ENCODE data around the gene PPP1R7.

Gene PPP1R7

DNA sequence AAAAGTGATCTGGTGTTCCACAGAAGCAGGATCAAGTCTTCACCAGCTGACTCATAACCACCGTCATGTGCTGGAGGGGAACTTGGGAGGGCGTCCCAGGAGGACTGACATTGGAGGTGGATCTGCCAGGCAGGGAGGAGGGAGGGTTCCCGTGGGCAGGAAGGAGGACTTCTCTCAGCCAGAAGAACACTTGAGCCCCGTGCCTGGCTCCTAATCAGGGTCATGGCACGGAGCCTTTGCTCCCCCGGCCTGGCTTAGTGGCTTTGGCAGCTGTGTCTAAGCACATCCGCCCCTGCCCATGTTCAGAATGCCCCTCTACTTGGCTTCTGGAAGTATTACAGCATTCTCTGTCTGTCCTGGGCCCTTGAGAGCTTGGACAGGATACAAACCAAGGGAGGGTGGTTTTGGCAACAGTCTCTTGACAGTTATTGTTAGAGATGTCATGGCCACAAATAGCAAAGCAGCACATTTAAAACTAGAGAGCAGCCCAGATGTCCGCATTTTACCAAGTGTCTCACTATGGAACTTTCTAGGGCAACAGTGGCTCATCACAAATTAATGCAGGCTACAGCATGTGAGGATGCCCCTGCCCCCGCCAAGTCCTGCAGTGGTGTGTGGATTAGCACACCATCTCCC, 11.5 kb downstream of the PPP1R7 start:
- DNase-seq (no peak), ATAC-seq (no peak)

DNA sequence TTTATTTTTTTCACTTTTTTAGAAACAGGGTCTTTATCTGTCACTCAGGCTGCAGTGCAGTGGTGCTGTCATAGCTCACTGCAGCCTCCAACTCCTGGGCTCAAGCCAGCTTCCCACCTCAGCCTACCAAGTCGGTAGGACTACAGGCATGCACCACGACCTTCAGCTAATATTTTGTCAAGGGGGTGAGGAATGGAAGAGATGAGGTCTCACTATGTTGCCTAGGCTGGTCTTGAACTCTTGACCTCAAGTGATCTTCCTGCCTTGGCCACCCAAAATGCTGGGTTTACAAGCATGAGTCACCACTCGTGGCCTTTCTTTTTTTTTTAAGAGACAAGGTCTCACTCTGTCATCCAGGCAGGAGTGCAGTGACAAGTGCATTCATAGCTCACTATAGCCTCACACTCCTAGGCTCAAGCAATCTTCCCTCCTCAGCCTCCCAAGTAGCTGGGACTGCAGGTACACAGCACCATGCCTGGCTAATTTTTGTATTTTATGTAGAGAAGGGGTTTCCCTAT, 13.4 kb downstream of the PPP1R7 start:
- ATAC-seq (peak; percentile 44), DNase-seq (no peak)

DNA sequence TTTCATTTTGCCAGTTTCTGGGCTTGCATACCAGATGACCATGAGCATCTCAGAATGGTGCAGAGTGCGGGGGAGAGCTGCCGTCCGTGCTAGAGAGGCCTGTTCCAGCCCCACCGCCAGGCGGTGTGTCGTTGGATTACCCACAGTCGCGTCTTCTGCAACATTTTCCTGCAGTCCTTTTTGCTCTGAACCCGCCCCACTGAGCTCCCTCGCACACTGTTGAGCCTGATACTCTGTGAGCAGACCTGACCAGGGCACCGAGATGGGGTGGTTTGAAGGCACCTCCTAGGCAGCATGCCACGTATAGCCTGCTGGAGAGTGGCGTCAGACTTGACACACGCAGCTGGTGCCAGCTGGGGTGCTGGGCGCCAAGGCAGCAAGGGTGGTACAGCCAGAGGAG, 18.1 kb downstream of the PPP1R7 start:
- DNase-seq: no peak
- no peak for ATAC-seq

DNA sequence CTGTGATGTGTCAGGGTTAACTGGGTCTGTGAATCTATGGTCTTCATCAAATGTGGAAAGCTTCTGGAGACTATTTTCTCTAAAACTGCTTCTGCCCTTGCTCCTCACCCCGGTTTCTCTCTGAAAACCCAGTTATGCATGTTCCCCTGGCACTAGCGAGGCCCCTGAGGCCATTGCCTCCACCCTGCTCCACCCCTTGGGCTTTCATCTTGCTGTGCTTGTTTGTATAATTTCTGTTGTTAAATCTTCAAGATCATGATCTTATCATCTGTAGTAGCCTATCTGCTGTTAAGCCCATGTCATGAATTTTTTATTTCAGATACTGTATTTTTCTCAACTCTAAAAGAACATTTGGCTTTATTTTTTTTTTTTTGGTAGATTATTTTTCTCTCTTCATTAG, 23.3 kb downstream of the PPP1R7 start:
- DNase-seq (no peak), ATAC-seq (no peak)

DNA sequence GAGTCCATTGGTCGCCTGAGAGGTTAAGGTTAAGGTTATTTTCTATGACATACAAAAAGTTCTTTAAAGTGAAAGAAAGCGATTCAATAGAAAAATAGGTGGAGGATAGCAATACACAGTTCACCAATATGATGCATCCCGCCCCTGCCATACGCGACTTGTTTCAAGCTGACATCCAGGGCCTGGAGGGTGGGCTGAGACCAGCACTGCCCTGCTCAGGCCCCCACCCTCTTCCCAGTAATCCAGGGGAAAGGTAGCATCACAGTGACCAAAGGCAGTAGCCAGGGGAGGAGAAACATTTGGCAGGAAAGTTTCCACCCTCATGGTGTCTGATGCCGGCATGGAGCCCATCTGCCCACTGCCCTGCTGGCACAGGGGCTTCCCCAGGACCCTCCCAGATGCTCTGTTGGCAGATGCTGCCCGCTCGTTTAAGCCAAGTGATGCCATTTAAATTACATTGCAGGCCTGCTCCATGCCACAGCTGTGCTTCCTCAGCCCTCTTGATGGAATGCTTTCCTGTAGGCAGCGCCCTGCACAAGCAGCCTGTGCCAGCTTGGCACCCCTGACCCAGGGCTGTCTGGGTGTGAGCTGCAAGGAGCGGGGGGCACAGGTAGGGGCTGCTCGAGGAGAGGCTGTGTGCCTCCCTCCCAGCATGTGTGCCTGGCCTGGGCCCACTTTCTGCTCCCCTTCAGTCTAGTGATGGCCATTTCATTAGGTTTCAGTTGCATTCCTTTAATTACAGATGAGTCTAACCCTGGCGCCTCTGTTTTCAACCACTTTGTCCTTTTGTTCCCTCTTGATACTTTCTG, 27.5 kb downstream of the PPP1R7 start:
- DNase-seq (no peak), ATAC-seq (no peak)

DNA sequence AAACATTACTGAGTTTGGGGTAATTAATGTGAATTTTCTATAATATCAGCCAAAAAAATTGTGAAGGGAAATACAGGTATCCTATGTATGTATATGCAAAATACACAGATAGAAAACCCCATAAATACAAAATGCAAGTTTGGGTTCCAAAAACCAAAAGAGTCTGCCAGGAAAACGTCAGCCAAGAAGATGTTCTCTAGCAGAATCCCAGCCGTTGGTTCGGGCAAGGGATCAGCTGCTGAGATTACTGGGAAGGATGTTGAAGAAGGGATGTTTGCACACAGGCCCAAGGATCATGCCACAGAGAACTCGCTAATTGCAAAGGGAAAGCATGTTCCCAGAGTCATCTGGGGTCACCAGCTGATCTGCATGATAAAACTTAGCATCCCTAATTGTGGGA, 28.7 kb downstream of the PPP1R7 start:
- no peak for ATAC-seq

DNA sequence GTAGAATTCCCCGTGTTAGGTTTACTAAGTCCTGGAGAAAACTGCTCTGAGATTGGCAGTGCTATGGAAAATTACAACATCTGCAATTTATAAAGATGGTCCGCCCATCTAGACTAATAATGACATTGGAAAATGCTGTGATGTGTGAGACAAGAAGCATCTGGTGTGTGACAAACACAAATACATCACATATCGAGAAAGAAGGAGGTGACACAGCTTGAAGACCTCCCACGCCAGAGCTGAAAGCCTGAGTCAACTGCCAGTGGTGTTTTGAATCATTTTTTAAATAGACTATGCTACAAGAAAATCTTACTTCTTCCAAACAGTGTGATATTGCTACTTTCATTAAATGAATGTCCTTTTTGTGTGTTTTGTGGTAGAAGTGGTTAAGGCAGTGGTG, 29.6 kb downstream of the PPP1R7 start:
- no peak for DNase-seq
- ATAC-seq: peak; percentile 28

More for the DNA sequence above, 28.7 kb downstream of the PPP1R7 start:
- no peak for DNase-seq

DNA sequence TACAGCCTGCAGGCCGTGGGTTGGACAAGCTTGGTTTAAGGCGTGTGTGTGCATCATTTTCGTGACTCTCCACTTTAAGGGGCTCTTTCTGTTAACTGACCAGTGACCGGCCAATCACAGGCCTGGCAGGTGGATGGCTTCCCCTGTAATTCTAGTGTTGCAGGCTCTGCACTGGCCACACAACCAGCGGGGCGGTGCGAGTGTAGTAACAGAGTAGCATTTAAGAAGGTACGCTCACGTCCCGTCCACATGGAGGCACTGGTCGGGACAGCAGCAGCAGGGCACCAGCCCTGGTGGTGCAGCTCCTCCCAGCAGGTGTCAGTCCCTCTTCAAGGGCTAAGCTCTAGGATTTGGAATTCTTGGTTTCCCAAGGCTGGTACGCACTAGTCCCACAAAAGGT, 30.2 kb downstream of the PPP1R7 start:
- ATAC-seq (no peak), DNase-seq (no peak)

DNA sequence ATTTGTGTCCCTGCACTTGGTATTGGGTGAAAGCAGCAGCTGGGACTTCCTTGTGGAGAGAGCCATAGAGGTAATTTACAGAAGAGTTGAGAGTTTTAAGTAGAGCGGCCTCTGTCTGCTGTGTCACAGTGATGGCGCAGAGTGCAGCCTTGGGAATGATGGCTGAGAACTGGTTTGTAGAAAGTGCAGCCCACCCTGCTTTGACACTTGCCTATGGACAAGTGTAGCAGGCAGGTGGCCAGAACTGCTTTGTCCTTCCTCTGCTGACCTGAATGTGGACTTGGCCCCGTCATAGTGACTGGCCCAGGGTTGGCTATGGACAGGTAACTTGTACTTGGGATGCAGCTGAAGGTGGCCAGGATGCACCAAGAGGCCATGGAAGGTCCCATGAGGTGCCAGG, 31.9 kb downstream of the PPP1R7 start:
- DNase-seq (no peak), ATAC-seq (no peak)

DNA sequence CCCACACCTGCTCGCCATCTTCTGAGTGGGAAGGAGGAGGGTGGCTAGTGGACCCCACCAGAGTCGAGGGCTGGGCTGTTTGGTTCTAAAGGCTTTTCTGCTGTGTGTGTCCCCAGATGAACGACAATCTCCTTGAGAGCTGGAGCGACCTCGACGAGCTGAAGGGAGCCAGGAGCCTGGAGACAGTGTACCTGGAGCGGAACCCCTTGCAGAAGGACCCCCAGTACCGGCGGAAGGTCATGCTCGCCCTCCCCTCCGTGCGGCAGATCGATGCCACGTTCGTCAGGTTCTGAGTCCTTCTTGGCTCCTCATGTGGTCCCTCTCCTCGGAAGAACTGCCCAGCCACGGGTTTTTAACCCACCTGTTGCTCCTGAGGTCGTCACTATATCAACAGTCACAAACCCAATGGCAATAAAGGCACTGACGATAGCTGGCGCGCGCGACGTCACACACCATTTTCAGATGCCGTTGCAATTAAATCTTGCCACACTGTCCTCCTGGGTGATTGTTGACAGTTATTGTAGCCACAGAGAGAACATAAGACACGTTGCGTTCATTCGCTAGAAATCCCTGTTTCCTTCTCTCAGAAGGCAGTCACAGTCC, 32.4 kb downstream of the PPP1R7 start:
- no peak for ATAC-seq
- DNase-seq: no peak

DNA sequence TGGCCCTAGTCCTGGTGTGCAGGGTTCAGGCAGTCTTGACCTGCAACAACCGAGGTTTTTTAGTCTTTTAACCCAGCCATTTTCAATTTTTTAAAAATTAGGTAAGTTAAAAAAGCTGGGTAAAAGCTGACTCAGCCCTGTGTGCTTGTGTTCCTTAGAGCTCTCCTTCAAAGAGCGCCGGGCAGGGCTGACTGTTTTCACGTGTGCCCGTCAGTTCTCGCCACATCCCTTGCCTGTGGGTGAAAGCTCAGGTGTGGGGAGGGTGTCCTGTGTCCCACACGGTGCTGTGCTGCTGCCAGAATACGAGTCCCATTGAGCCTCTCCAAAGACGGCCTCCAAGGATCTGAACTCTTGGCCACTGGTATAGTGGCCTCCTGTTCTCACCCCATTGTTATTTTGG, 33.0 kb downstream of the PPP1R7 start:
- no peak for DNase-seq
- ATAC-seq: no peak

DNA sequence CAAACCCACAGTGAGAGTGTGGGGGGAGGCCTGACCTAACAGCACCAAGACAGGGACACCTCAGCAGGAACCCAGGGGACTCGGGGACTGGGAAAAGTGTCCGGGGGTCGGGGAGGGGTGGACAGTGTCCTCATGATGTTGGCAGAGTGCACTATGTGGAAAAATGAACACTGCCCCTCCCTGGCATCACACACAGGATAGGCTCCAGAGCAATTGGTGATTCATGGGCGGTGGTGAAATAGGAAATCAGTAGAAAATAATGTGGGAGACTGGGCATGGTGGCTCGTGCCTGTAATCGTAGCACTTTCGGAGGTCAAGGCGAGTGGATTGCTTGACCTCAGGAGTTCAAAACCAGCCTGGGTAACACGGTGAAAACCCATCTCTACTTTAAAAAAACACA, 34.6 kb downstream of the PPP1R7 start:
- ATAC-seq: no peak
- DNase-seq: no peak

DNA sequence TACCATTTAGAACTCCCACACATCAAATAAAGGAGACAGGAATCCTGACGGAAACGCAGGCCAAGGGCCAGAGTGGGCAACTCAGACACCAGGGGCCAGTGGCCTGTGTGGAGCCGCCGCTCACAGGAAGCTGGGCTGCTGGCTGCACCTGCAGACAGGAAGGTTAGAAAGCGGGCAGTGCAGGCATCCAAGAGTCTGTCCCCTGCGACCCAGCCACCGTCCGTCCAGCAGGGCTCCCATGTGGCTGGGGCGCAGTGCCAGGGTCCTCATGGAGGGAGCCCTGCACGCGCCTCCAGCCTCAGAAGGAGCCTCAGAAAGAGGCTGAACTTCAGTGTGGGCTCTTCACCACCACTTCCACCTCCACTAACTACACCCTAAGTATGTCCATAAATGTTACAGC, 35.7 kb downstream of the PPP1R7 start:
- no peak for ATAC-seq
- no peak for DNase-seq

DNA sequence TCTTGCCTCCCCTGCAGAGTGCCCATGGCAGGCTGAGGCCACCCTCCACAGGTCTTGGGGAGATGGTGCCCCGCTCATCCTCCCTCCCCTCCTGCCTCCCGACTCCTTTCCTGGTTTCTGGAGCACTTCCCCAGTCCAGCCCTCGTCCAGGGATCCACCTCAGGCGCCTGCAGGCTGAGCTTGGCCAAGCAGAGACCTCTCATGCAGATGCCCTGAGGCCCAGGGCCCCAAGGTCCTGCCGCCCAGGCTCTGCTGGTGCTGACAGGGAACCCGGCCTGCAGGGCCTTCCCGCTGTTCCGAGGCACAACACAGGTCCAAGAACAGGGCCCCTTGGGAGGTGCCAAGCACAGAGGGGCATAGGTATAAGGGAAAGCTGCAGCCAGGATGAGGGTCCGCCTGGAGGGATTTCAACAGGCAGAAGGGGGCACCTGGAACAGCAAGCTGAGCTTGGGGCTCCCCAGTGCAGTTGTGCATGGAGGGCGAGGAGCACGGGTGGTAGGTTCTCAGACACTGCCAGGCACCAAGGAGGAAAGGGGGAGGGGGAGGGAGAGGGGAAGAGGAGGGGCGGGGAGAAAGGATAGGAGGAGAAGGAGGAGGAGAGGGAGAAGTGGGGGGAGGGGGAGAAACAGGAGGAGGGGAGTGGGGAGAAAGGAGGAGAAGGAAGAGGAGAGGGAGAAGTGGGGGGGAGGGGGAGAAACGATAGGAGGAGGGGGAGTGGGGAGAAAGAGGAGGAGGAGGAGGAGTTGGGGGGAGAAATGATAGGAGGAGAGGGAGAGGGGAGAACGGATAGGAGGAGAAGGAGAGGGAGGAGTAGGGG, 37.0 kb downstream of the PPP1R7 start:
- DNase-seq: no peak
- ATAC-seq: no peak

DNA sequence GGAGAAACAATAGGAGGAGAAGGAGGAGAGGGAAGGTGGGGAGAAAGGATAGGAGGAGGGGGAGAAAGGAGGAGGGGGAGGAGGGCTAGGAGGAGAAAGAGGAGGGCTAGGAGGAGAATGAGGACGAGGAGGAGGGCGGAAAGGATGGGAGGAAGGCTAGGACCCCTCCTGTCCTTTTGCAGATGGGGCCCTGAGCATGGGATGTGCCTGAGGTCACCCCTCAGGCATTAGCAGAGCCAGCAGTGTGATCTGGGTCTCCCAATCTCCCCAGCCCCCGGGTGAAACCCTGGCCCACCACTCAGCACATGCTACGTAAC, 37.6 kb downstream of the PPP1R7 start:
- DNase-seq: no peak

DNA sequence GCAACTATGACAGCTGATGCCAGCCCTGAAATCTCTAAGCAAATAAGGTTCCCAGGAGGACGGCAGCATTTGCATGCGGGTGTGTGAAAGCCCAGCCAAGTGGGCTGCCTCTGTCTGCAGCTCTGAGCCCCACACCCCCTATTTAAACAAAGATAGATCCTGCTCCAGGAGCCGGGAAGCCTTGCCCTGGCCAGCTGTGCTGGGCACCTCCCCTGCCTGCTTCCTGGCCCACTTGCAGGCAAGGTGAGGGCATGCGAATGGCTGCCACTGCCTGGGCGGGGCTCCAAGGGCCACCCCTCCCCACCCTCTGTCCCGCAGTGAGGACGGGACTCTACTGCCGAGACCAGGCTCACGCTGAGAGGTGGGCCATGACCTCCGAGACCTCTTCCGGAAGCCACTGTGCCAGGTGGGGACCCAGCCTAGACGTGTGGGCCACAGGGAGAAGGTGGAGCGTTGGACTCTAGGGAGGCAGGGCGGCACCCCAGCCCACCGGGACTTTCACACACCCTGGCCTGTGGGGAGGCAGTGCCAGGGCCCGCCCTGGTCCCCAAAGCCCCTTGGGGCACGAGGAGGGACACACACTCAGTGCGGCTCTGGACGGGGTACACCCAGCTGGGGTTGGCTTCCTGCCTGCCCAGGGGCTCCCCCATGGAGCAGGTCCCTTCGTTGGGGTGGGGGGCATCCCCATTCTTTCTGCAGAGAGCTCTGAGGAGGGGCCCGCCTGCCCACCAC, 38.3 kb downstream of the PPP1R7 start, which contains the start of gene ANO7:
TSS of gene ANO7 (plus strand) at position 317 of the 732 bp plus-strand sequence. CDS start 1,387 bp downstream, outside the sequence.
- ATAC-seq (no peak), DNase-seq (no peak)

More for the DNA sequence above, 37.6 kb downstream of the PPP1R7 start:
- no peak for ATAC-seq

DNA sequence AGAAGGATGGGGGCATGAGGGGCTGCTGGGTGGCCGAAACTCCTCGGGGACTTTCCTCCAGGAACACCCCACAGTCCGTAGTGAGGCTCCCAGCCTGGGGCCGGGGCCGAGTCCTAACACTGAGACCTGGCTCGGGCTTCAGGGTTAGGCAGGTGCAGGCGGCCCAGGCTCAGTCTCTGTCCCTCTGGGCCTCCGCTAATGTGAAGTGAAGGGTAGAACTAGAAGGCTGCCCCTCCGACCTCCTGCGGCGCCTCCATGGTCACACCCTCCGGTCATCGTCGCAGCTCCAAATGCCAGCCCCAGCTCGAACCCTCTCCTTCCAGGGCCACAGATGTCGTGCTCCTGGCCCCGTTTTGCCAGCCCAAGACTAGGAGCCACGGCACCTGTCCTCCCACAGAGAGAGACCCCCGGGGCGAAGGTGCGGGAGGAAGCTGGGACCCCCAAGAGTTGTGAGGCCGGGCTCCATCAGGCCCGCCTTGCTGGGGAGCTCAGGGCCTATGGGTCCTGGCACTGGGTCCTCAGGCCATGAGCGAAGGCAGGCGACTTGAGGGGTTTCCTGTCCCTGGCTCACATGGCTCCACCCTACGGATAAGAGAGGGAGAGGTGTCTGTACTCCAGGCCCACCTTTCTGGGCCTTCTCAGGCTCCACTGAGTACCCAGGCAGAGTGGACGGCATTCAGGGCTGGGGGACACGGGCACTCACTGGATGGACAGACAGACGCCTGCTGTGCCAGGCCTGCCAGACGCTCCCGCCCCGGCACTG, 39.0 kb downstream of the PPP1R7 start:
- ATAC-seq: no peak
- DNase-seq: no peak

DNA sequence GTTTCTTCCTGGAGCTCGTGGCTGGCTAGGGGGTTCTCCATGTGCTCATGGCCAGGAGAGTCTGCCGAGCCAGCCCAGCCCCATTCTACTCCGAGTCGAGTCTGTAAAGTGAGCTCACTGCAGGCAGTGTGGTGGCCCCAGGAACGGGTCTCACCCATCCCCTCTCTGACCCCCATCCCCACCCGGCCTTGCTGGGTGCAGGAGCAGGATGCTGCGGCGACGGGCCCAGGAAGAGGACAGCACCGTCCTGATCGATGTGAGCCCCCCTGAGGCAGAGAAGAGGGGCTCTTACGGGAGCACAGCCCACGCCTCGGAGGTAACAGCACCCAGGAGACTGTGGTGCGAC, 39.6 kb downstream of the PPP1R7 start:
- no peak for DNase-seq

DNA sequence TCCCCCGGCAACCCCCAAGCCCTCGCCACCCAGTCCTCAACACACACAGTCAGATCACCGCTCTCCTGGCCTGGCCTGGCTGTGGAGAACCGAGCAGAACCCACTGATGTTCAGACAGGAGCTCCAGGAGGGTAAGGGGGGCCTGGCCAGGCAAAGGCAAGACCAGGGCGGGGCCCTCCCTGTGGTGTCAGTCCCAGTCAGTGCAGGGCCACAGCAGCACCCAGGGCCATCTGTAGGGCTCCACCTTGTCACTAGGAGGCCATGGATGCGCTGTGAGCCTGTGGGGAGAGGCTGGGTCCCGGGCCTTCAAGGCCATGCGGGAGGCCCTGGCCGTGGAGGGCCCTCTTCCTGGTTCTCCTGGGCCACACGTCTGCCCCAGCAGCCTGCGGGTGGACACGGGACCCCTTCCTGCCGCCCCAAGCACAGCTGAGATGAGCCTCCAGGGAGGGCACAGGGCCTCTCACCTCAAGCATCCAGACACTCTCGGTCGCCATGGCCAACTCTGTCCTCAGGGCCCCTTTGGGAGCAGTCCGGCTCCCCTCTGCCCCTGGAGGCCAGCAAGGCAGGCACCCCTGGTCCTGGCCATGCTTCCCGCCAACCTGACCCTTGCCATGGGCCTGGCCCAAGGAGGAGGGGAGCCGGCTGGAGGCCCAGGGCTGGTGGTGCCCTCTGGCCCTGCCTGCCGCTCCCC, 40.2 kb downstream of the PPP1R7 start:
- ATAC-seq (no peak), DNase-seq (no peak)

More for the DNA sequence above, 39.6 kb downstream of the PPP1R7 start:
- no peak for ATAC-seq

DNA sequence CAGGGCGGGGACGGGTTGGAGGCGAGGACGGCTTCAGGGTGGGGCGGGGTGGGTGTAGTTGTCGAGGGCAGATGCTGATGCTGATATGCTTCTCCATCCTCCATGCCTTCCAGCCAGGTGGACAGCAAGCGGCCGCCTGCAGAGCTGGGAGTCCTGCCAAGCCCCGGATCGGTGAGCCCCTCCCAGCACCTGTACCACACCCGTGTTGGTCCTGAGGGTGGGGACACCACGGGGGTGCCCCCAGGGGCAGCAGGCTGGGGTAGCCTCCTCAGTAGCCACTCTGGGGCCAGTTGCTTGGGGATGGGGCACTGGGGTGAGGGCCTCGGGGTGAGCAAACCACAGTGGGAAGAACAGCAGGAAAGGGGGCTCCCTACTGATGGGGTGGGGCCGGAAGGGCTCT, 40.8 kb downstream of the PPP1R7 start:
- no peak for DNase-seq
- no peak for ATAC-seq
